IPS DF 4.7 (cell line): ENCODE measurements around the gene MACROD2.

Experiments used
- DNase-seq: peaks from one replicate; pipeline ENCODE4 v3.0.0-alpha.2; 2013; ENCODE audit warnings: low spot score; ENCODE audit errors: extremely low read depth

Gene MACROD2

GRCh38 chr20:15921930-15922329 is 1926.6 kb downstream of the MACROD2 start:
- no peak for DNase-seq

DNA sequence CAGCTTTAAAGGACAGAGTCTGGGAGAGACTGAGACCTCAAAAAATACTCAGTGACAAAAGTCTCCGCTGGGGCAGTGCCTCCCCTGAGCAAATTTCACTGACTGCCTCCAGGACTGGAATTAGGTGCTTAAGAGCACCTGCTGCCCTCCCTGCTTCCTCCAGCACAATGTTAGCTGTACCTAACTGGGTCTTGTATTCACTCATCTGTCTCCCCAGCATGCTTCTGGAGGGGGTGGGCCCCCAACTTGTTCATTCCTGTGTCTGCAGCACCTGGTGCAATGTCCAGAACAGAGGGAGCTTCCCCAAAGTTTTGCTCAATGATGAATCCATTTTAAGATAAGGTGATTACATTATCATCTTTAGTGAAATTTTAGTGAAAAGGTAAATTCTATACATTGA is 1927.2 kb downstream of the MACROD2 start:
- DNase-seq = no peak

DNA sequence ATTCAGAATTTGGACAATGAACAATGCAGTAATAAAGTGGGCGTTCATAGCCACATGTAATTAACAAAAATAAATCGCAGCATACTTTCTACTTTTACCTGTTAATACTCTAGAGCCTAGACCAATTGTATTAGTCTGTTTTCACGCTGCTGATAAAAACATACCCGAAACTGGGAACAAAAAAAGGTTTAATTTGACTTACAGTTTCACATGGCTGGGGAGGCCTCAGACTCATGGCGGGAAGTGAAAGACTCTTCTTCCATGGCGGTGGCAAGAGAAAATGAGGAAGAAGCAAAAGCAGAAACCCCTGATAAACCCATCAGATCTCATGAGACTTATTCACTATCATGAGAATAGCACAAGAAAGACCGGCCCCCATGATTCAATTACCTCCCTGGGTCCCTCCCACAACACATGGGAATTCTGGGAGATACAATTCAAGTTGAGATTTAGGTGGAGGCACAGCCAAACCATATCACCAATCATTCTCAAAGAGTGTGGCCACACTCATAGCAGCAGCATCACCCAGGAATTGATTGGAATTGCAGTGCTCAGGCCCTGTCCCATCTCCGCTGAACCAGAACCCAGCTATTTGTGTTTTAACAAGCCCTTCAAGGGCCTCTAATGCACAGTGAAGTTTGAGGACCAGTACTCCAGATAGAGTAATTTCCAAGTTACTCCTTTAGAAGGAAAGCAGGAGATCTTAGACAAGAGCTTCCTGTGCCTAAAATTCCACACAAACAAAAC is 1927.9 kb downstream of the MACROD2 start:
- no peak for DNase-seq

DNA sequence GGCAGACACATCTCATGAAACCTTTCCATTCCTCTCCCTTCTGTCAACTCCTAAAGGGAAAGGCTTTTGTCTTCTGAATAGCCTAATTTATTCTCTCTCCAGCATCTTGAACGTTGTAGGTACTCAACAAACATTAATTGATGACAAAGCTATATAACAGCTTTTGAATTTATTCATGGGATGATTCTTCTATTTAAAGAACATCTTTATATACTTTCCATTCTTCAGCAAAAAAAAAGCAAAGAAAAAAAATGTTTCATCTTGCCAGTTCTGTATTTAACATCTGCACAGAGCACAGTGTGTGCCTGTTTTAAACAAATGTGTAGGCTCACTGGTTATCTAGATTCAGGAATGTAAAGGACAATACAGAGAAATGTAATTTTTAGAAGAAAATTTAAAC is 1929.2 kb downstream of the MACROD2 start:
- DNase-seq = no peak

DNA sequence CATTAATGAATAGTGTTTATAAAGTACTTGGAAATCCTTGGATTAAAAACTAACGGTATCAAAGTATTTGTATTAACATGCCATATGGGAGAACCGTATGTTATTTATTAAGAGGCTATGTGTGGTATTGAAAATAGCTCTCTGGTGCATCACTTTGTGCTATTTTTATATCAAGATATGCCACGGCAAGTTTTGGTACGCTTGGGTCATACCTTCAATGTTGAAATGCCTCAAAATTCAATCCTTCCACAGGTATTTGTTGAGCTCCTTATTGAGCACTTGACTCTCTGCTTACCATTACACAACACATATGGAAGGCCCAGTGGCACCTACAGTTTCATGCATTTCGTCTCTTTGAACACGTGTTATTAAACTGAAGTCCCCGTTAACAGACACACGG is 1930.1 kb downstream of the MACROD2 start:
- DNase-seq = no peak

DNA sequence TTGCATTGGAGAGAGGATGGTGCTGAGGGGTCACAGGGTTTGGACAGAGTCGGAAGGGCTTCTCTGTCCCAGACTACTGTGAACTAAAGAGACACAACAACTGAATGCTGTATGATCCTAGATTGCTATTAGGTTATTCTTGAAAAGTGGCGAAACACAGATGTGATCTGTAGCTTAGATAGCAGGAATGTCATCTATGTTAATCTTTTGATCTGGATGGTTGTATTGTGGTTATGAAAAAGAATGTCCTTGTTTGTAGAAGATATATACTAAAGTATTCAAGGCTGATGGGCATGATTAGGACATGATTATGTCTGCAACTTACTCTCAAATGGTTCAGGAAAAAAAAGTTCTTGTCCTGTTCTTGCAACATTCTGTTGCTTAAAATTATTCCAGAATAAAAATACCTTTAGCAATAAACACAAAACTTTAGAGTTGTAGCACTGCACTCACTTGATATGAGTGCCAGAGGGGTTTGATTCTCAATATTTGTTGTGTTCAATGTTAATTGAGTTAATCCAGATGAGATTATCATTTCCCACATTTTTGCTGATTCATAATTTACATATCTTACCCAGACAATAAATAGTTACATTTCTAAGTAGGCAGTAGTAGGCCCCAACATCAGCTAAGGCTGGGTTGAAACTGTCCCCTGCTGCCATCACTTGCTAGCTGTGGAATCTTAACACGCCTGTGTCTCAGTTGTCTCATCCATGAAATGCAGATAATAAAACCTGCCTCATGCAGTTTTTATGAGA is 1932.8 kb downstream of the MACROD2 start:
- no peak for DNase-seq

GRCh38 chr20:15928946-15929345 is 1933.6 kb downstream of the MACROD2 start:
- no peak for DNase-seq

DNA sequence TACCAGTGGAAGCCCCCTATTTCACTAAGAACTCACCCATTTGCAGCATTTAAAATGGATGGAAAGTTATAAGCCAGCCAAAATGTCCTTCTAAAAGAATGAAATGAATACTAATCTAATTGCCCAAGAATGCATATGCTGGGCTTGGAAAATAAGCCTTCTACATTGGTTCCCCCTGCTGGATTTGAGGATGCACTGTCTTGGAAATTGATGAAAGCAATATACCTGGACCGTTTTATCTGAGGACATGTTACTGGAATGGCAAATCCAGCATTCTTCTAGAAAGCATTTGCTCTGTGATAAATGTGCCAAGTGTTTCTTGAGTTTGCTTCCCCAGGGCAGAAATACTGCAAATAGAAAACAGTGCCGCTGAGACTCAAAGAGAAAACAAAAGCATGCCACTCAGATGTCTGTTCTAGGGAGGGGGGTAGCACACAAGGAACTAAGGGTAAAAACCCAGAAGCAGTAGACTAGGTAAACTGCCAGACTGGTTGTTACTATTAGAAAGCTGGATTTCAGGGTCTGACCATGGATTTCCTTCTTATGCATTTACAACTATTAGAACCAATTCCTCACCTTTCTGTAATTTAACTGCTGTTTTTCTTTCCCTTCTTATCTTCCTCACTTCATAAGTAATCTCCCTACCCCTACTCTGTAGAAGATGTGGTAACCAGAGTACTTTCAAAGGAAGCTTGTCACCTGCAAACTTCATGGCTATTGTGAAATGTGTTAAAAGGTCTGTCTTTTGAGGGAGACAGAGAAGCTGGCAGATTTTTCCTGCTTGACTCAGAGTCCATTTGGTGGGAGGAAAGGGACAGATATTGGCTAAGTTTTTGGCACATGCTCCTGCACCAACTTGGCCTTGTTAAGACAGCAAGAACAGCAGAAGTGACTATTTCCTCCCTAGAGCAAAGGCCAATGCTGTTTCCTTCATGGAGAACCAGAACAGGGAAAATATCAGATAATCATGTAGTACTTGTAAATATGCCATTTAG is 1935.3 kb downstream of the MACROD2 start:
- DNase-seq = no peak

DNA sequence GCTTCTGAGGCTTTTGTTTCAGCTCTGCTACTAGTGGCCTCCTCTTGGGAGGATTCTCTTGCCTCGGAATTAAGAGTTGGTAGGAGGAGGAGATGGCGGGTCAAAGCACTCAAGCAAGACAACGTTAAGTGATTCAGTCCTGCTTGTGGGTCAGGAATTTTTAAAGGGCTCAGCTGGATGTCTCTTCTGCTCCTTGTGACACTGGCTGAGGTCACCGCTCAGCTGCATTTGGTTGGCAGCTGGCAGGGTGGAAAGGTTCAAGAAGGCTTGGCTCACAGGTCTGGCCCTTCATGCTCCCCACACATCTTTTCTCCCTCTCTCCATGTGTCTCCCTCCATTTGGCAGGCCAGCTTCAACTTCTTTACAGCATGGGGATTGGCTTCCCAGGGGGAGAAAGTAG is 1936.6 kb downstream of the MACROD2 start:
- no peak for DNase-seq

GRCh38 chr20:15937179-15937578 is 1941.9 kb downstream of the MACROD2 start:
- DNase-seq = no peak

GRCh38 chr20:15938847-15939246 is 1943.5 kb downstream of the MACROD2 start:
- DNase-seq = no peak

- no peak for DNase-seq
Measured at GRCh38 chr20:15940127-15940526, 1944.8 kb downstream of the MACROD2 start.

GRCh38 chr20:15942130-15942529 is 1946.8 kb downstream of the MACROD2 start:
- no peak for DNase-seq

DNA sequence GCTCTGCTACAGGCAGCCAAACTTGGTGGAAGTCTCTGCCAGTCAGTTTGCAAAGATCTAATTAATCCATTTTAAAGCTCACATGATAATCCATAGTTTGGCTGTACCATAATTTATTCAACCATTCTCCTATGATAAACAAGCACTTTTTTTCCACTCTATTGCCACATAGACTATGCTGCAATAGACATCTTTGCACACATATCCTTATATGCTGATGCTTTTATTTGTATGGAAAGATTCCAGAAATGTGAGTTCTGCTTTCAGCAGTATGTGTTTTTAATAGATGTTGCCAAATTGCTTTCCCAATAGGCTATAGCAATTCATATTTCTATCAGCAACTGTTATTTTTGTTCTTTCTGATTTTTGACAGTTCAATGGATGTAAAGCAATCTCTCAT is 1950.0 kb downstream of the MACROD2 start:
- no peak for DNase-seq

DNA sequence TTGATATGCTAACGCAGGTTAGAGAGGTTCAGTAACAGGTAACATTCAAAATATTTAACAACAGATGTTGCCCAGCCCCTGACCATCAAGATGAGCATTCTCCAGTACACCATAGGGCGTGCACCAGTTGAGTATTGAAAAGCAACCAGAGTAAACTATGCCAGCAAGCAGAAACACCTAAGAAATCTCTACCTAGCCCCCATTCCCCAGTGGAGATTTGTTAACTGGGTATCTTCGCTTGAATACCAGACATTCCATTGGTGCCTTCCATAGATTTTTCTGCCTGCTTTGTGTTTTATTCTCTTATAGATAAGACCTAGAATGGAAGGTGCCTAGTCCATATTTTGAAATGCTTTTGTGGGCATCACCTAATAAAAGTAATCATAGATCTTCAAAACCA is 1954.1 kb downstream of the MACROD2 start:
- DNase-seq = no peak

DNA sequence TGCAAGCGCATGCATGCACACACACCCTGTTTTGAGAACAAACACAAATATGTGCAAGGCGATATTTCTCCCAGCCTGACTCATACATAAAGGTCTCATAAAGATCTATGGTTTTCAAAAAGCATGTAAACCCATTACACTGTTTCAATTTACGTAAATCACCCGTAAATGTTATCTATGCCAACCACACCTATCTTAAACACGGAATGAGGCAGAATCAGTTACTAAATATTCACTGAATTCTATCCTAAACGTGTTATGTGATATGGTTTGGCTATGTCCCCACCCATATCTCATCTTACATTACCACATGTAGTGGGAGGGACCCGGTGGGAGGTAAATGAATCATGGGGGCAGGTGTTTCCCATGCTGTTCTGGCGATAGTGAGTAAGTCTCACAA is 1956.3 kb downstream of the MACROD2 start:
- no peak for DNase-seq

DNA sequence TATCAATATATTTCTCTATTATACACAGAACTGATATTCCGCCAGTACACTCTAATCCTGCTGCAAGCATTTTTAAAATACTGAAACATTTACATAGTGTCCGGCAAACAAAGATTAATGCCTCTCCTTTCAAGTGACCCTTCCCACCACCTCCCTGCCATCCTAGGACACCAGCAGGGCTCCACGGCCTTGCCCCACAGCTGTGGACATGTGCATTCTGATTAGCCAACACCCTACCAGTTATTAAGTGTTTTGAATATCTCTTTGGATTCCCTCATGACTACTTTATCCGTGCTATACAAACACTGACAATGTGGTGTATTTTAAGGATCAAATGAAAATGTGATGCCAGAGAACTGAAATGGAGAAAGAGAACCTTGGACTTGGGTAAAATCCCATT is 1962.8 kb downstream of the MACROD2 start:
- no peak for DNase-seq

GRCh38 chr20:15965165-15965564 is 1969.8 kb downstream of the MACROD2 start:
- no peak for DNase-seq

- DNase-seq = no peak
Measured at GRCh38 chr20:15967334-15967733, 1972.0 kb downstream of the MACROD2 start.

- peak; percentile 90 for DNase-seq
Measured at GRCh38 chr20:15976047-15976736, 1980.9 kb downstream of the MACROD2 start.

- no peak for DNase-seq
Measured at GRCh38 chr20:15977026-15977425, 1981.7 kb downstream of the MACROD2 start.
